ENCODE results near the gene TSFM. TPM values are rescaled to one million over a fixed set of nuclear protein-coding genes. Genes with fewer than 3 reads are reported as not detected.

The TSFM gene
- total and polyA plus RNA-seq, 9 of the 15 experiments (the other 6 are each of a cell fraction or from before 2014, with no cell fraction given), result 44.6 to 198 (median 60.2) TPM

GRCh38 chr12:57816855-57817151 is 34.2 kb downstream of the TSFM start (continued):
- TF ChIP-seq ZNF436 (CRISPR knock-in tag; IDR thresholded peaks at IDR 0.05) (no peak), ZNF785 (CRISPR knock-in tag; IDR thresholded peaks at IDR 0.05) (no peak), RREB1 (CRISPR knock-in tag; IDR thresholded peaks at IDR 0.05) (no peak), NFIX (CRISPR knock-in tag; IDR thresholded peaks at IDR 0.05; ENCODE audit: low read depth) (no peak), AFF1 (IDR thresholded peaks at IDR 0.05; ENCODE audit: low read depth in 1 of 2, partially characterized antibody in 2 of 2) (no peak), RNF219 (CRISPR knock-in tag; IDR thresholded peaks at IDR 0.05) (no peak), ZNF512 (tag; IDR thresholded peaks at IDR 0.05) (no peak), ZNF354B (CRISPR knock-in tag; IDR thresholded peaks at IDR 0.05) (no peak), KLF16 (IDR thresholded peaks at IDR 0.05) (peak; percentile 83), MTA1 (IDR thresholded peaks at IDR 0.05; ENCODE audit: borderline replicate concordance) (no peak), GABPB1 (CRISPR knock-in tag; IDR thresholded peaks at IDR 0.05) (no peak), CXXC5 (CRISPR knock-in tag; IDR thresholded peaks at IDR 0.05) (peak; percentile 50; the same call in 1 of the 2 replicates), ZNF445 (CRISPR knock-in tag; IDR thresholded peaks at IDR 0.05; ENCODE audit: low read depth) (no peak)
- TF ChIP-seq, protein P1, sequence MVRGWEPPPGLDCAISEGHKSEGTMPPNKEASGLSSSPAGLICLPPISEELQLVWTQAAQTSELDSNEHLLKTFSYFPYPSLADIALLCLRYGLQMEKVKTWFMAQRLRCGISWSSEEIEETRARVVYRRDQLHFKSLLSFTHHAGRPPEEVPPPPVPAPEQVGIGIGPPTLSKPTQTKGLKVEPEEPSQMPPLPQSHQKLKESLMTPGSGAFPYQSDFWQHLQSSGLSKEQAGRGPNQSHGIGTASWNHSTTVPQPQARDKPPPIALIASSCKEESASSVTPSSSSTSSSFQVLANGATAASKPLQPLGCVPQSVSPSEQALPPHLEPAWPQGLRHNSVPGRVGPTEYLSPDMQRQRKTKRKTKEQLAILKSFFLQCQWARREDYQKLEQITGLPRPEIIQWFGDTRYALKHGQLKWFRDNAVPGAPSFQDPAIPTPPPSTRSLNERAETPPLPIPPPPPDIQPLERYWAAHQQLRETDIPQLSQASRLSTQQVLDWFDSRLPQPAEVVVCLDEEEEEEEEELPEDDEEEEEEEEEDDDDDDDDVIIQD (CRISPR knock-in tag; IDR thresholded peaks at IDR 0.05), result no peak

Measured in K562 (cell line).